Upper lobe of right lung (tissue), 1 donor: ENCODE data around the gene LPP. TPM values are rescaled to one million over a fixed set of nuclear protein-coding genes. Genes with fewer than 3 reads are reported as not detected.

Source experiments
- ATAC-seq: fragments of 200-7000 bp; cut with Tn5 transposase; one replicate; pipeline ENCODE4 v1.9.1; 2020; ENCODE audit warnings: mild to moderate bottlenecking, moderate library complexity
- DNase-seq: peaks from one replicate; pipeline ENCODE4 v3.0.0-alpha.2; 2020
- H3K27ac ChIP-seq: fragments of 200-600 bp; one replicate; pipeline ENCODE4 v1.8.0; 2022
- H3K27me3 ChIP-seq: fragments of 200-600 bp; one replicate; pipeline ENCODE4 v1.8.0; 2022; ENCODE audit warnings: mild to moderate bottlenecking
- H3K36me3 ChIP-seq: fragments of 200-600 bp; one replicate; pipeline ENCODE4 v1.8.0; 2022
- H3K4me1 ChIP-seq: fragments of 200-600 bp; one replicate; pipeline ENCODE4 v1.8.0; 2022
- H3K4me3 ChIP-seq: fragments of 200-600 bp; one replicate; pipeline ENCODE4 v1.8.0; 2022; ENCODE audit warnings: mild to moderate bottlenecking
- H3K9me3 ChIP-seq: fragments of 200-600 bp; one replicate; pipeline ENCODE4 v1.8.0; 2022
- CTCF ChIP-seq: fragments of 200-600 bp; IDR thresholded peaks from one replicate; pipeline ENCODE4 v1.8.0; 2022; ENCODE audit warnings: antibody characterized with exemption
- intact Hi-C: fragments of 100-400 bp; cut with DNase I; formaldehyde crosslinking; loops from one replicate; pipeline ENCODE4 v1.11.0; 2022
- total RNA-seq: library from RNA; stranded (reverse); fragmentation: NEBNext Ultra II Directional; extraction: Animal tissue kit (Norgen Biotek cat#: 25700); gene quantifications from one replicate; pipeline ENCODE4 v1.2.1, GENCODE V29; 2021
- donor health status: DM: no; HTN: yes; CAD: no; lungs with severe emphysema.

Gene LPP
- total RNA-seq, 1 donor from 2014 or later, result 191 TPM

- no peaks in the 10 kb centered on the region for H3K9me3 ChIP-seq
- TF ChIP-seq CTCF, result no peak
- no peak for DNase-seq
- H3K27me3 ChIP-seq, result no peaks in the 10 kb centered on the region
- intact Hi-C loops, result no loop called here
- H3K27ac ChIP-seq, result no peak overlapping the region
- no peaks in the 10 kb centered on the region for H3K4me1 ChIP-seq
- no peaks in the 10 kb centered on the region for H3K36me3 ChIP-seq
- H3K4me3 ChIP-seq, result no peak overlapping the region
- no peak for ATAC-seq
Measured at GRCh38 chr3:188829130-188829529, 675.2 kb downstream of the LPP start.

GRCh38 chr3:188829576-188829975 is 675.6 kb downstream of the LPP start:
- intact Hi-C loops, result no loop called here
- DNase-seq (no peak), ATAC-seq (peak; percentile 39)
- no peaks in the 10 kb centered on the region for H3K9me3 ChIP-seq
- H3K4me1 ChIP-seq, result no peaks in the 10 kb centered on the region
- no peaks in the 10 kb centered on the region for H3K36me3 ChIP-seq
- no peak for TF ChIP-seq CTCF
- H3K27me3 ChIP-seq, result no peaks in the 10 kb centered on the region
- no peak overlapping the region for H3K4me3 ChIP-seq
- no peak overlapping the region for H3K27ac ChIP-seq

- peak; percentile 24 for TF ChIP-seq CTCF
- Histone ChIP-seq H3K9me3 (no peaks in the 10 kb centered on the region), H3K27me3 (no peaks in the 10 kb centered on the region), H3K36me3 (no peaks in the 10 kb centered on the region), H3K4me3 (no peak overlapping the region), H3K27ac (no peak overlapping the region), H3K4me1 (no peaks in the 10 kb centered on the region)
- intact Hi-C loops, result no loop called here
- ATAC-seq (peak; percentile 81), DNase-seq (no peak)
Measured at GRCh38 chr3:188830893-188831292, 676.9 kb downstream of the LPP start.

- intact Hi-C loops, result no loop called here
- ATAC-seq (no peak), DNase-seq (no peak)
- TF ChIP-seq CTCF, result no peak
- Histone ChIP-seq H3K4me3 (no peak overlapping the region), H3K9me3 (no peaks in the 10 kb centered on the region), H3K36me3 (no peaks in the 10 kb centered on the region), H3K27me3 (no peaks in the 10 kb centered on the region), H3K4me1 (no peaks in the 10 kb centered on the region), H3K27ac (no peak overlapping the region)
Measured at GRCh38 chr3:188832146-188832545, 678.2 kb downstream of the LPP start.

GRCh38 chr3:188832961-188833721 is 679.2 kb downstream of the LPP start:
- ATAC-seq (no peak), DNase-seq (no peak)
- intact Hi-C loops, result no loop called here
- Histone ChIP-seq H3K36me3 (no peaks in the 10 kb centered on the region), H3K4me1 (no peaks in the 10 kb centered on the region), H3K27me3 (no peaks in the 10 kb centered on the region), H3K9me3 (no peaks in the 10 kb centered on the region), H3K4me3 (no peak overlapping the region), H3K27ac (no peak overlapping the region)
- TF ChIP-seq CTCF, result no peak
